Activated T-helper 9 cell treated with anti-CD3 and anti-CD28 coated beads, Interleukin-2, amount 50 U/mL, for 16 hours (primary cell): ENCODE measurements around the gene SELENOS.
A peak's percentile ranks its signal among the peaks of the same experiment; 100 is the strongest.

Source experiments
- DNase-seq: peaks from one replicate; pipeline ENCODE4 v3.0.0-alpha.2; 2020; ENCODE audit warnings: low read depth

The SELENOS gene

GRCh38 chr15:101277038-101277822 lies at the start of gene SELENOS:
Gene SELENOS (minus strand): TSS chr15:101277485. CDS start chr15:101277417, 68 bp downstream.
- peak; percentile 86 for DNase-seq

GRCh38 chr15:101326462-101327146 lies 49.3 kb upstream of the SELENOS start:
- no peak for DNase-seq

- no peak for DNase-seq
Observed at GRCh38 chr15:101326026-101326315, 48.7 kb upstream of the SELENOS start.

GRCh38 chr15:101325263-101326025 lies 48.2 kb upstream of the SELENOS start:
- DNase-seq: no peak

- no peak for DNase-seq
Observed at GRCh38 chr15:101324524-101325177, 47.4 kb upstream of the SELENOS start.

GRCh38 chr15:101323793-101324523 lies 46.7 kb upstream of the SELENOS start:
- no peak for DNase-seq

GRCh38 chr15:101322854-101323477 lies 45.7 kb upstream of the SELENOS start:
- no peak for DNase-seq

GRCh38 chr15:101322016-101322695 lies 44.9 kb upstream of the SELENOS start:
- DNase-seq: no peak

GRCh38 chr15:101320501-101321052 lies 43.3 kb upstream of the SELENOS start:
- peak; percentile 11 for DNase-seq

- no peak for DNase-seq
Observed at GRCh38 chr15:101318839-101319238, 41.6 kb upstream of the SELENOS start.

- no peak for DNase-seq
Observed at GRCh38 chr15:101318147-101318819, 41.0 kb upstream of the SELENOS start.

GRCh38 chr15:101317336-101317872 lies 40.1 kb upstream of the SELENOS start:
- DNase-seq: no peak

GRCh38 chr15:101316529-101316928 lies 39.2 kb upstream of the SELENOS start:
- DNase-seq: no peak

- DNase-seq: no peak
Observed at GRCh38 chr15:101315736-101316135, 38.5 kb upstream of the SELENOS start.

- no peak for DNase-seq
Observed at GRCh38 chr15:101314336-101315125, 37.2 kb upstream of the SELENOS start.

GRCh38 chr15:101313041-101313761 lies 35.9 kb upstream of the SELENOS start:
- no peak for DNase-seq

- DNase-seq: no peak
Observed at GRCh38 chr15:101310508-101310907, 33.2 kb upstream of the SELENOS start.

GRCh38 chr15:101310161-101310480 lies 32.8 kb upstream of the SELENOS start:
- no peak for DNase-seq
